Spinal cord (tissue), 10 donors: ENCODE data around the gene CYP4A22. TPM values are rescaled to one million over a fixed set of nuclear protein-coding genes. Genes with fewer than 3 reads are reported as not detected.

ENCODE experiments used
- DNase-seq, 6 donors: peaks; one replicate each; pipeline versions ENCODE4 v3.0.0 to v3.0.0-alpha.2; 2013 to 2015; ENCODE audit warnings: low spot score in 6 of 6, low read depth in 4 of 6
- H3K27ac ChIP-seq: one replicate; pipeline ENCODE4 v1.5.1; 2013; ENCODE audit warnings: low read depth, low read length, control low read depth
- H3K27me3 ChIP-seq: one replicate; pipeline ENCODE4 v1.6.1; 2013; ENCODE audit warnings: low read length; ENCODE audit not compliant: control insufficient read depth, insufficient read depth
- H3K36me3 ChIP-seq: one replicate; pipeline ENCODE4 v1.6.1; 2013; ENCODE audit warnings: low read length; ENCODE audit not compliant: control insufficient read depth, insufficient read depth
- H3K4me1 ChIP-seq: one replicate; pipeline ENCODE4 v1.6.1; 2013; ENCODE audit warnings: low read length; ENCODE audit not compliant: control insufficient read depth, insufficient read depth
- H3K4me3 ChIP-seq: one replicate; pipeline ENCODE4 v1.5.1; 2013; ENCODE audit warnings: low read depth, low read length, control low read depth
- H3K9me3 ChIP-seq: one replicate; pipeline ENCODE4 v1.6.1; 2013; ENCODE audit warnings: low read length; ENCODE audit not compliant: control insufficient read depth, insufficient read depth
- WGBS: methylation state at CpG from one replicate; pipeline ENCODE4 v1.1.5; 2013; ENCODE audit warnings: missing lambda C conversion rate; ENCODE audit not compliant: insufficient coverage; 5-methylcytosine and 5-hydroxymethylcytosine counted together
- polyA plus RNA-seq, 2 donors: library from polyadenylated mRNA; unstranded; fragments of 120-200 nt; gene quantifications; one replicate each; pipeline ENCODE4 v1.2.1, GENCODE V29; 2013; ENCODE audit not compliant: insufficient read length in 2 of 2
- total RNA-seq, 2 donors: library from RNA; depleted of rRNA in 1 of 2; stranded (reverse); fragments of 120-200 nt in 1 of 2; fragments of >200 nt in 1 of 2; gene quantifications; one replicate each; pipeline versions ENCODE4 v1.2.3 to v1.2.4, GENCODE V29; 2013 to 2014
- donor health status: healthy.

Gene CYP4A22
- total and polyA plus RNA-seq, 4 donors, result 0.22 to 1.0 (median 0.55) TPM; not detected in 1

DNA sequence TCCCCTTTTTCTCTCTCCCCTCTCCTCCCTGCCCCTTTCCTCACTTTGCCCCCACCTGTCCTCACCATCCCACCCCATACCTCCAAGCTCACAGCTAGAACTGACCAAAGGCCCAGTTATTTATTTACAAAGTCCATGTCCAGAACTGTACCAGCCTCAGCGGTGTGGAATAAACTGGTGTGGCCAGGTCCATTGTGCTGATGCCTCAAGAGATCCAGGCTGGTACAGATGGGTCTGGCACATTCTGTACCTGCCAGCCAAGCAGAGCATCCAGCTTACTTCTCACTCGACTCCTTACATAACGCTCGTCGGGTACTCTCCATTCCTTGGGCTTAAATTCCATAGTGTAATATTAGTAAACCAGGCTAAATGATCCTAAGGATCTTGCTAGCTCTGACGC is 40.8 kb downstream of the CYP4A22 start:
- WGBS, result 67% methylated on average over 1 of the region's 6 CpGs
- DNase-seq, result no peak
- no peaks in the 10 kb centered on the region for H3K36me3 ChIP-seq
- H3K4me1 ChIP-seq, result peaks cover 23% of the 10 kb centered on the region
- H3K4me3 ChIP-seq, result no peak overlapping the region
- peaks cover 27% of the 10 kb centered on the region for H3K27me3 ChIP-seq
- no peak overlapping the region for H3K27ac ChIP-seq
- H3K9me3 ChIP-seq, result no peaks in the 10 kb centered on the region

DNA sequence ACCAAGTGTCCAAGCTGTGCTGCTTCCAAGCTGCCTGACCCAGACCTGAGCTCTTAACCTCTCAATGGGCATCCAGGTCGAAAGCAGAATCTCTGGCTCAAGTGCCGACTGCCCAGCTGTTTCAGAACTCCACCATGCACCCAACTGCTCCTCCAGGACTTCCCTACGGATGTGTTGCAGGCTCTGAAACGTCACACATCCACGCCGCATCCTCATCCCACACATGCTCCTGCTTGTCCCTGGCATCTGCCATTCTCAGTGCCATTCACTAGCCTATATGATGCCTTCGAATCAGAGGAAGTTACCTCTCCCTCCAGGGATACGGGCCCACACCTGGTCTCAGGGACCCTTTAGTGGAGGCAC is 41.4 kb downstream of the CYP4A22 start:
- 75% methylated on average over 8 of the region's 8 CpGs for WGBS
- Histone ChIP-seq H3K36me3 (no peaks in the 10 kb centered on the region), H3K4me3 (no peak overlapping the region), H3K9me3 (no peaks in the 10 kb centered on the region), H3K4me1 (peaks cover 27% of the 10 kb centered on the region), H3K27me3 (peaks cover 27% of the 10 kb centered on the region), H3K27ac (no peak overlapping the region)
- no peak for DNase-seq

DNA sequence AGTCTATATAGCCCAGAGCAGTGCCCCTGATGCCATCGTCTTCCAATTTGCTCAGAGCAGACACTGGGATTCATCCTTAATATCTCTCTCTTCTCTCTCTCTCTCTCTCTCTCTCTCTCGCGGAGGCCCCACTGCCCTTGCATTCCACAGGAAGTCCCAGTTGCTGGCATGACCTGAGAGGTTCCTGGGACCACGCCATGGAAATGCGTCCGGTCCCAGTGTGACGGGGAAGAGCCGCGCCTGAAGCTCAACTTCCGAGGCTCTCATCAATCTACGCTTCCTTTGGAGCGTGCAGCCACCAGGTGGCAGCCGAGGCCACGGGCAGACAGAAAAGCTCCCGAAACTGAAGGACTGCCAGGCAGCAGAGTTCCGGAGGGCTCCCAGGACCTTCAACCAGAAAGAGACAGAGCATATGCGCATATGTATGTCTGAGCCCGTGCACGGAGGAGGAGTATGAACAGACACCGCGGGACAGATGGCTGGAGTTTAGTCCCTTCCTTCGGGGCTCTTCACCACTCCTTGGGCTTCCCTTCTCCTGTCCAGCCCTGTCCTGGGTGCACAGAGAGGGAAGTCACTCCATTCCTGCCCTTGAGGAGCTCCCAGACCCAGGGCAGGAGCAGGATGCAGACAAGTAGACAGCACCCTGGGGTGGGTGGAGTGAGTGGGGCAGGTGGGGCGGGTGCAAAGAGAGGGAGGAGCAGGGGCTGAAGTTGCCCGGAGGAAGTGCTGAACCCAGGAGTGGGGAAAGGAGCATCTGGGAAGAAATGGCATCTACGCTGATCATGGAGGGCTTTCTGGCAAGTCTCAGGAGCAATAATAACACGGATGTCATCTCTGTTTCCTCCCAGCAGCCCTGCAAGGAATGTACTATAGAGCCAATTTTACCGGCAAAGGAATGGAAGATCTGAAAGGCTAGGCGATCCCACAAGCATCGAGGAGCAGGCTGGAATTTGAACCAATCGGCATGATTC is 42.1 kb downstream of the CYP4A22 start:
- peaks cover 27% of the 10 kb centered on the region for H3K4me1 ChIP-seq
- H3K27ac ChIP-seq, result no peak overlapping the region
- DNase-seq, result peak; percentile 69 to 95 (median 74)
- 9% methylated on average over 28 of the region's 30 CpGs for WGBS
- H3K9me3 ChIP-seq, result no peaks in the 10 kb centered on the region
- H3K27me3 ChIP-seq, result peaks cover 27% of the 10 kb centered on the region
- no peaks in the 10 kb centered on the region for H3K36me3 ChIP-seq
- H3K4me3 ChIP-seq, result peak overlapping the region; percentile 22

DNA sequence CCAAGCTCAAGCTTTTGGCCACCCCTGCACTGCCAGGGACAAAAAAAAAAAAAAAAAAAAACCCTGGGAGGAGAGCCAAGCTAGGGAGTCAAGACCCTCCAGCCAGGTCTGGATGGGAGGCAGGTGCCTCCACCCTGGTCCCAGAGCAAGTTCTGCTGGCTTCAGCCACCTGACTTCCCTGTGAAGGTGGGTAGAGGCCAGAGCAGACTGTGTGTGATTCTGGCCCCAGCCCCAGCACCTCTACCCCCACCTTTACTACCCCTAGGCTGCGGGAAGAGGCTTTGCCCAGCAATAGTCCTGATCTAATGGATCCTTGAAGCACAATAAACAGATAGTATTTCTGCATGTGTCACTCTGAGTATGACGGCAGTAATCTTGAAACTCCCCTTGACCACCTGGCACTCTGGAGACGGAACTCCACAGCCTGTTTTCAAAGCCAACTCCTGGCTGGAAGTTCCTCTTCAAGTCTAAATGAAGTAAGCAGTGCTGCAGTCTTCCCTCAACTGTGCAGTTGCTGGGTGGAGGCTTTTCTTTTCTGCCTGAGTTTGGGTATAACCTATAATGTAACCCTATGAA is 42.8 kb downstream of the CYP4A22 start:
- Histone ChIP-seq H3K4me3 (no peak overlapping the region), H3K4me1 (peaks cover 27% of the 10 kb centered on the region), H3K9me3 (no peaks in the 10 kb centered on the region), H3K36me3 (no peaks in the 10 kb centered on the region), H3K27ac (no peak overlapping the region), H3K27me3 (peaks cover 27% of the 10 kb centered on the region)
- WGBS, result 100% methylated on average over 1 of the region's 3 CpGs
- no peak for DNase-seq

DNA sequence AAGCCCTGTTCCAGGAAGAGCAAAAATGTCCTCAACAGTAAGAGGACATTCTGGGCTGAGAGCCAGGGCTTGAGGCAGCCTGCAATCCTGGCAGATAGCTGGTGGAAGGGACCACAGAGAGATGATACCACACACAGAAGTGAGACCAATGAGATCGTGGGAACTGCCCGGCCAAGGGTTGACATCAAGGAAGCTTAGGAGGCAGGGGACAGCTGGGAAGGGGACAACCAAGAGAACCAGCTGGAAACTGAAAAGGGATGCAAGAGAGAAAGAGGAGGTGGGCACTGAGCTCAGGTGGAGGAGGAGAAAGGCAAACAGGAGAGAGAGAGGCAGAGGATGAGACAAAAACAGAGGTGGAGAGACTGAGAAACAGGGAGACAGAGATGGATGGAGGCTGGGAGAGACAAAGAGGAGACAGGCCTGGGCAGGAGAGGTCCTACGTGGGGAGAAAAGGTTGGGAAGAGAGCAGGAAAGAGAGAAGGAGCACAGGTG is 43.4 kb downstream of the CYP4A22 start:
- 51% methylated on average over 3 of the region's 3 CpGs for WGBS
- Histone ChIP-seq H3K4me1 (peaks cover 27% of the 10 kb centered on the region), H3K9me3 (no peaks in the 10 kb centered on the region), H3K27ac (no peak overlapping the region), H3K27me3 (peaks cover 27% of the 10 kb centered on the region), H3K36me3 (no peaks in the 10 kb centered on the region), H3K4me3 (no peak overlapping the region)
- no peak for DNase-seq

DNA sequence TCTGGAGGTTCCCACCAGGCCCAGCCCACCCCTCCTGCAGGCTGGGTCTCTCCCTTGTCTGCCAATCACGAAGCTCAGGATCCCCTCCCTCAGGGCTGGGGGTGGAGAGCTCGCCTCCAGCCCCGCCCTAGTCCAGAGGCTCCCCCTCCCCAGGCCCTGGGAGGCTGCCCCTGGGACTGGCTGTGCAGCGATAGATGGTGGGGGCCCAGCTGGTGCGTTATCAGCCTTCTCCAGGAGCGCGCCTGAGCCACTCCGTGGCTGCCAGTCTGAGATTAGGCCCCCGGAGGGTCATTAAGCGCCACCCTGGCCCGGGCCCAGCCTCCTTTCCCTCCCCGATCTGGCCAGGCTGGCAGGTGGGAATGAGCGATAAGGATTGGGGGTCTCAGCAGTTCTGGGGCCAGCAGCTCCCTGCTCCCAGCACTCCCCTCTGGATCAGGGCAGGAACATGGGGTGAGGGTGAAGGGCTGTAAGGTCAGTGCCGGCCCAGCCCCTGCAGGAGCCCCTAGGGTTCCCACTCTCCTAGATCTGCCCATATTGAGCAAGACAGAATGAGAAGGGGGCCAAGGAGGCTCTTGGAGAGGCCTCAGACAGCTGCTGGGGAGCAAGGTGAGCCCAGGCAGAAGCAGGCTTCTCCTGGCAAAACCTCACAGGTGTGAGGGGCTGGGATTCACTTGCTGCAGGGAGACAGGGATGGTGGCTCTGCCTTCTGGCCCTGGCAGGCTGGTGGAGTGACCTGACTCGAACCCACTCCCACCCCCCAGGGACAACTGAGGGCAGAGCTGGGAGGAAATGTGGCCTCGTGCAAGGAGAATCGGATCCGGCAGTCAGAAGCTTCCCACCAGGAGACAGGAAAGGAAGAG is 44.1 kb downstream of the CYP4A22 start:
- no peak overlapping the region for H3K4me3 ChIP-seq
- no peaks in the 10 kb centered on the region for H3K9me3 ChIP-seq
- WGBS, result 44% methylated on average over 14 of the region's 18 CpGs
- no peaks in the 10 kb centered on the region for H3K36me3 ChIP-seq
- H3K27me3 ChIP-seq, result peaks cover 24% of the 10 kb centered on the region
- no peak for DNase-seq
- no peak overlapping the region for H3K27ac ChIP-seq
- peaks cover 27% of the 10 kb centered on the region for H3K4me1 ChIP-seq

DNA sequence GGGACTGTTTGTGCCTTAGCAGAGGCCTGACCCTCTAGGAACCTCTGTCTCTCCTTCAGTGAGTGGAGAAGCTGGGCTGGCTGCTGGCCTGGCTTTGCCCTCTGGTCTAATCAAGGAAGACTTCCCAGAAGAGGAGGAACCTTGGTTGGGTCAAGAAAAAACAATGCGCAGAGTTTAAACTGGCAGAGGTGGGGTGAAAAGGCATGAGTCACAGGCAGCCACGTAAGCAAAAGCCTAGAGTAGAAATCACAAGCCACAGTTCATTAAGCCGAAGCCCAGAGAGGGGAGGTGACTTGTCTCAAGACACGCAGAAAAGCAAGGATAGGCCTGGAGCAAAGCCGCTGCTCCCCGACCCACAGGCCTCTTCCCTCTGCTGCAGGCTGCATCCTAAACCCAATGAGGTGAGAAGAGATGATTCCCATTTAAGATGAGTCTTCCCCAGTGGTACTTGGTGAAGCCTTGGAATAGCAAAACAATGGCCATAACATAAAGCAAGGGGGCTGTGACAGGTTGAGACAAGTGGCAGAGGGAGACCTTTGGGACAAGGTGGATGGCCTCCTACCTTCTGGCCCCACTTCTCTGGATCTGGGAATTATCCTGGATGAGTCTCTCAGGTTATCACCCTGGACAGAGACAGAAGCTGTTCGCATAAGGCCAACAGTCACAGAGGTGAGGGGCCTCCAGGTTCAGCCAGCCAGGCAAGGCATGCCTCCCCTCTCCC is 44.9 kb downstream of the CYP4A22 start:
- DNase-seq, result no peak
- Histone ChIP-seq H3K4me1 (peaks cover 27% of the 10 kb centered on the region), H3K9me3 (no peaks in the 10 kb centered on the region), H3K36me3 (no peaks in the 10 kb centered on the region), H3K27me3 (peaks cover 20% of the 10 kb centered on the region), H3K27ac (no peak overlapping the region), H3K4me3 (no peak overlapping the region)
- WGBS, result 93% methylated on average over 3 of the region's 7 CpGs

DNA sequence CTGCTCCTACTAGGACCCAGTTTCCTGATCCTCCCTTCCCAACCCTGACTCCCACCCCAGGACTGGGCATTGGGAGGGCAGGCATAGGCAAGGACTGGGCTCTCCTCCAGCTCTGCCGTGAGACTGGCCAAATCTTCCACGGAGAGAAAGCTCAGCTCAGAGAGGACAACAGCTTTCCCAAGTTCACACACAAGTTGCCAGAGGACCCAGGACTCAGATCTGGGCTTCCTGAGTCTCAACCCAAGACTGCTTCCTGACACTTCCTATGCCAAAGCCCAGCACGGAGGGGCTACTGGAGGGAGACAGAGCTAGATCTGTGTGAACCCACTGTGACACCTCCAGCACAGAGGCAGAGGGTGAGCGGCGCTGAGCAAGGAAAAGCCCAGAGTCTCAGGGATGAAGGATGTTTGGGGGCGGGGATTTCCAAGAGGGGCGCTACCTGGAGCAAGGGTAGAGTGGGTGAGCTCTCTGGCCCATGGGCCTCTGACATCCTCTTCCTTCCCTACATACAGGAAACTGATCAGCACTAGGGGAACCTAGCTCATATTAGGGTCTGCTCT is 45.5 kb downstream of the CYP4A22 start:
- H3K4me3 ChIP-seq, result no peak overlapping the region
- no peaks in the 10 kb centered on the region for H3K36me3 ChIP-seq
- WGBS, result 35% methylated on average over 2 of the region's 7 CpGs
- no peak overlapping the region for H3K27ac ChIP-seq
- peaks cover 27% of the 10 kb centered on the region for H3K4me1 ChIP-seq
- peak in 1 of 6 donors; percentile 41 for DNase-seq
- H3K9me3 ChIP-seq, result no peaks in the 10 kb centered on the region
- H3K27me3 ChIP-seq, result peaks cover 20% of the 10 kb centered on the region
